Neural cell (in vitro differentiated cells): ENCODE data around the gene SPOCD1. TPM values are rescaled to one million over a fixed set of nuclear protein-coding genes. Genes with fewer than 3 reads are reported as not detected.
"Not testable (repeated sequence)": the region's sequence is repeated elsewhere in the genome, so short reads cannot be mapped to it uniquely, and the experiment has no call there.

Experiments used
- H2AFZ ChIP-seq: fragments of 200-600, 300-800 bp; sonication (generic), shearing (Covaris generic); 2 replicates; pipeline ENCODE4 v1.6.0; 2014; ENCODE audit warnings: low read depth, mild to moderate bottlenecking, antibody characterized with exemption, low read length, moderate library complexity
- H3F3A ChIP-seq: fragments of 200-600 bp; shearing (Covaris generic); 2 replicates; pipeline ENCODE4 v1.6.1; 2016; ENCODE audit warnings: mild to moderate bottlenecking, moderate library complexity, mixed read lengths, antibody characterized with exemption, low read length; ENCODE audit not compliant: insufficient read depth, poor library complexity, severe bottlenecking
- H3K27ac ChIP-seq: fragments of 200-600, 300-800 bp; sonication (generic), shearing (Covaris generic); 2 replicates; pipeline ENCODE4 v1.5.1; 2014; ENCODE audit warnings: mild to moderate bottlenecking, low read length, moderate library complexity
- H3K27me3 ChIP-seq: fragments of 300-800, 200-600 bp; sonication (generic), shearing (Covaris generic); 2 replicates; pipeline ENCODE4 v1.6.0; 2014; ENCODE audit warnings: mild to moderate bottlenecking, low read depth, low read length, moderate library complexity; ENCODE audit not compliant: insufficient read depth
- H3K36me3 ChIP-seq: fragments of 300-800, 200-600 bp; sonication (generic), shearing (Covaris generic); 2 replicates; pipeline ENCODE4 v1.5.1; 2014; ENCODE audit warnings: mild to moderate bottlenecking, antibody characterized with exemption, low read length, moderate library complexity; ENCODE audit not compliant: insufficient read depth
- H3K4me2 ChIP-seq: fragments of 300-800, 200-600 bp; sonication (generic), shearing (Covaris generic); 2 replicates; pipeline ENCODE4 v1.6.0; 2014; ENCODE audit warnings: mild to moderate bottlenecking, low read length
- H3K4me3 ChIP-seq: fragments of 300-800, 200-600 bp; sonication (generic), shearing (Covaris generic); 2 replicates; pipeline ENCODE4 v1.5.1; 2014; ENCODE audit warnings: mild to moderate bottlenecking, low read length, moderate library complexity
- H3K79me2 ChIP-seq: fragments of 200-600 bp; shearing (Covaris generic); replicated peaks from 2 replicates; pipeline ENCODE4 v1.6.0; 2014; ENCODE audit warnings: mild to moderate bottlenecking, low read length, moderate library complexity; ENCODE audit not compliant: insufficient read depth
- H3K9ac ChIP-seq: fragments of 300-800, 200-600 bp; sonication (generic), shearing (Covaris generic); 2 replicates; pipeline ENCODE4 v1.6.1; 2016; ENCODE audit warnings: mild to moderate bottlenecking, low read length, mixed read lengths
- H3K9me2 ChIP-seq: fragments of 200-600 bp; shearing (Covaris generic); 2 replicates; pipeline ENCODE4 v1.6.1; 2016; ENCODE audit warnings: mild to moderate bottlenecking, low read length, mixed read lengths; ENCODE audit not compliant: insufficient read depth
- H3K9me3 ChIP-seq: fragments of 200-600, 300-800 bp; sonication (generic), shearing (Covaris generic); 2 replicates; pipeline ENCODE4 v1.6.1; 2016; ENCODE audit warnings: mild to moderate bottlenecking, mixed run types, low read length, moderate library complexity, mixed read lengths
- H4K20me1 ChIP-seq: fragments of 200-600 bp; shearing (Covaris generic); 2 replicates; pipeline ENCODE4 v1.6.1; 2016; ENCODE audit warnings: mild to moderate bottlenecking, mixed run types; ENCODE audit not compliant: insufficient read depth
- CTCF ChIP-seq: fragments of 450-650 bp; IDR thresholded peaks from 2 replicates; pipeline ENCODE4 v1.5.1; 2014; ENCODE audit warnings: antibody characterized with exemption, mild to moderate bottlenecking, moderate library complexity; ENCODE audit not compliant: poor library complexity, severe bottlenecking
- EP300 ChIP-seq: fragments of 450-650 bp; conservative IDR thresholded peaks from 2 replicates; pipeline ENCODE4 v1.6.1; 2014; ENCODE audit warnings: antibody characterized with exemption, mild to moderate bottlenecking, moderate library complexity; ENCODE audit not compliant: poor library complexity, severe bottlenecking
- EZH2 ChIP-seq: fragments of 200-600, 300-800 bp; shearing (Covaris generic), sonication (generic); IDR thresholded peaks from 2 replicates; pipeline ENCODE4 v1.6.1; 2014; ENCODE audit warnings: antibody characterized with exemption, low read length, borderline replicate concordance, mild to moderate bottlenecking; ENCODE audit not compliant: insufficient read depth, poor library complexity, severe bottlenecking
- MXI1 ChIP-seq: fragments of 450-650 bp; conservative IDR thresholded peaks from 2 replicates; pipeline ENCODE4 v1.6.1; 2014; ENCODE audit warnings: antibody characterized with exemption, mild to moderate bottlenecking; ENCODE audit not compliant: poor library complexity, severe bottlenecking
- POLR2AphosphoS5 ChIP-seq: IDR thresholded peaks from 2 replicates; pipeline ENCODE4 v1.6.1; 2012
- RAD21 ChIP-seq: fragments of 450-650 bp; conservative IDR thresholded peaks from 2 replicates; pipeline ENCODE4 v1.6.1; 2014; ENCODE audit warnings: antibody characterized with exemption, mild to moderate bottlenecking, moderate library complexity
- REST ChIP-seq: IDR thresholded peaks from 2 replicates; pipeline ENCODE4 v1.6.1; 2012; ENCODE audit warnings: borderline replicate concordance
- SMC3 ChIP-seq: fragments of 450-650 bp; conservative IDR thresholded peaks from 2 replicates; pipeline ENCODE4 v1.6.1; 2014; ENCODE audit warnings: antibody characterized with exemption, mild to moderate bottlenecking, moderate library complexity; ENCODE audit not compliant: poor library complexity
- TAF1 ChIP-seq: IDR thresholded peaks from 2 replicates; pipeline ENCODE4 v1.6.1; 2012; ENCODE audit warnings: low read depth
- polyA plus RNA-seq: library from polyadenylated mRNA; depleted of rRNA; stranded (reverse); fragments of >200 nt; gene quantifications from 2 replicates; pipeline ENCODE4 v1.2.3, GENCODE V29; 2014

SPOCD1 gene
- polyA plus RNA-seq, 1 donor from 2014 or later, result not detected

- H3K9me2 ChIP-seq, result no peaks in the 10 kb centered on the region
- H3K9ac ChIP-seq, result no peak overlapping the region
- TF ChIP-seq EP300 (no peak), TAF1 (no peak), MXI1 (no peak), POLR2AphosphoS5 (no peak), SMC3 (no peak), REST (no peak)
Observed at GRCh38 chr1:31823780-31824179, 8.0 kb upstream of the SPOCD1 start.

GRCh38 chr1:31822766-31823165 is 6.9 kb upstream of the SPOCD1 start:
- no peaks in the 10 kb centered on the region for H3K9me3 ChIP-seq
- H3K79me2 ChIP-seq, result no peaks in the 10 kb centered on the region
- no peaks in the 10 kb centered on the region for H3F3A ChIP-seq
- TF ChIP-seq RAD21 (no peak), REST (no peak), POLR2AphosphoS5 (no peak), CTCF (no peak), EZH2 (no peak), SMC3 (no peak), TAF1 (no peak), MXI1 (no peak), EP300 (no peak)
- H3K36me3 ChIP-seq, result no peaks in the 10 kb centered on the region
- no peaks in the 10 kb centered on the region for H3K9me2 ChIP-seq
- H4K20me1 ChIP-seq, result no peaks in the 10 kb centered on the region
- H3K4me3 ChIP-seq, result no peak overlapping the region
- no peak overlapping the region for H3K27ac ChIP-seq
- H3K27me3 ChIP-seq, result no peaks in the 10 kb centered on the region
- no peak overlapping the region for H3K9ac ChIP-seq
- no peak overlapping the region for H2AFZ ChIP-seq
- no peak overlapping the region for H3K4me2 ChIP-seq

More at GRCh38 chr1:31823780-31824179, 8.0 kb upstream of the SPOCD1 start:
- H3K4me3 ChIP-seq, result no peak overlapping the region
- H3K4me2 ChIP-seq, result no peak overlapping the region
- no peaks in the 10 kb centered on the region for H3K79me2 ChIP-seq
- no peaks in the 10 kb centered on the region for H4K20me1 ChIP-seq
- H3K27ac ChIP-seq, result no peak overlapping the region
- H3K27me3 ChIP-seq, result no peaks in the 10 kb centered on the region
- H3F3A ChIP-seq, result no peaks in the 10 kb centered on the region
- H3K36me3 ChIP-seq, result no peaks in the 10 kb centered on the region
- H3K9me3 ChIP-seq, result no peaks in the 10 kb centered on the region
- no peak overlapping the region for H2AFZ ChIP-seq

- H2AFZ ChIP-seq, H3K9me3 ChIP-seq, H3F3A ChIP-seq, H3K27me3 ChIP-seq, H3K79me2 ChIP-seq, H3K4me3 ChIP-seq, H3K4me2 ChIP-seq, H4K20me1 ChIP-seq, H3K36me3 ChIP-seq, H3K9ac ChIP-seq, H3K9me2 ChIP-seq, H3K27ac ChIP-seq: not testable (repeated sequence)
Observed at GRCh38 chr1:31820196-31820595, 4.4 kb upstream of the SPOCD1 start.
